K562 (cell line): Measurements from ENCODE around the gene PBX4. TPM values are rescaled to one million over a fixed set of nuclear protein-coding genes. Genes with fewer than 3 reads are reported as not detected.

ENCODE experiments used
- ARID1B ChIP-seq: fragments of 450-650 bp; IDR thresholded peaks from 2 replicates; pipeline ENCODE4 v1.6.1; 2016; ENCODE audit warnings: antibody characterized with exemption, mild to moderate bottlenecking, inconsistent platforms
- ATF1 ChIP-seq, 2 experiments: fragments of 450-650 bp in 1 of 2; IDR thresholded peaks; 2 replicates each; pipeline ENCODE4 v1.6.1; 2016; ENCODE audit warnings: missing compliant biosample characterization in 1 of 2, missing genetic modification characterization in 1 of 2
- BACH1 ChIP-seq: fragments of 200-800 bp; sonication (Bioruptor generic); IDR thresholded peaks from 2 replicates; pipeline ENCODE4 v1.6.1; 2016; ENCODE audit warnings: missing genetic modification characterization, missing compliant biosample characterization
- CEBPG ChIP-seq, 3 experiments: fragments of 200-800 bp in 1 of 3; sonication (Bioruptor generic) in 1 of 3; sonication (generic) in 1 of 3; formaldehyde crosslinking in 1 of 3; IDR thresholded peaks in 2 of 3; conservative IDR thresholded peaks in 1 of 3; 2 replicates each; pipeline versions ENCODE4 v1.6.1 to v1.8.0; 2016 to 2022; ENCODE audit warnings: missing compliant biosample characterization in 2 of 3, missing genetic modification characterization in 2 of 3, mild to moderate bottlenecking in 1 of 3, missing genetic modification reagents in 1 of 3
- CTBP1 ChIP-seq: fragments of 450-650 bp; IDR thresholded peaks from 2 replicates; pipeline ENCODE4 v1.6.1; 2016; ENCODE audit warnings: borderline replicate concordance
- ETV5 ChIP-seq: sonication (generic); formaldehyde crosslinking; IDR thresholded peaks from 2 replicates; pipeline ENCODE4 v1.4.0; 2020; ENCODE audit warnings: low read depth, mild to moderate bottlenecking, missing genetic modification reagents
- JUN ChIP-seq, 2 experiments: sonication (generic) in 1 of 2; formaldehyde crosslinking in 1 of 2; IDR thresholded peaks; 2 replicates each; pipeline versions ENCODE4 v1.6.1 to v1.8.0; 2012 to 2022; ENCODE audit warnings: borderline replicate concordance in 2 of 2, mild to moderate bottlenecking in 2 of 2, improper control_type of control experiment in 1 of 2, low read depth in 1 of 2, low read length in 1 of 2, missing genetic modification reagents in 1 of 2
- JUND ChIP-seq, 2 experiments: IDR thresholded peaks; 2 replicates in 1 of 2; 3 replicates in 1 of 2; pipeline ENCODE4 v1.6.1; 2011; ENCODE audit warnings: borderline replicate concordance in 2 of 2, low read depth in 2 of 2, low read length in 2 of 2, improper control_type of control experiment in 1 of 2, missing biosample characterization in 1 of 2, missing genetic modification characterization in 1 of 2, missing genetic modification reagents in 1 of 2
- MEIS2 ChIP-seq: fragments of 450-650 bp; IDR thresholded peaks from 2 replicates; pipeline ENCODE4 v1.6.1; 2014; ENCODE audit warnings: mild to moderate bottlenecking; ENCODE audit not compliant: partially characterized antibody
- NUFIP1 ChIP-seq: fragments of 450-650 bp; IDR thresholded peaks from 2 replicates; pipeline ENCODE4 v1.6.1; 2018; ENCODE audit not compliant: partially characterized antibody
- RBFOX2 ChIP-seq: fragments of 200-400 bp; formaldehyde crosslinking; IDR thresholded peaks from 2 replicates; pipeline ENCODE4 v1.6.1; 2017; ENCODE audit warnings: low read depth, mild to moderate bottlenecking, low read length, moderate library complexity
- SAFB2 ChIP-seq: fragments of 200-400 bp; formaldehyde crosslinking; IDR thresholded peaks from 2 replicates; pipeline ENCODE4 v1.6.1; 2018; ENCODE audit warnings: borderline replicate concordance, low read length, low read depth, moderate library complexity; ENCODE audit not compliant: severe bottlenecking
- SMARCA4 ChIP-seq: fragments of 450-650 bp; IDR thresholded peaks from 2 replicates; pipeline ENCODE4 v1.6.1; 2016
- TEAD4 ChIP-seq, 2 experiments: sonication (generic) in 1 of 2; formaldehyde crosslinking in 1 of 2; IDR thresholded peaks; 2 replicates each; pipeline versions ENCODE4 v1.6.1 to v1.8.0; 2012 to 2022; ENCODE audit warnings: borderline replicate concordance in 1 of 2, inconsistent platforms in 1 of 2, low read length in 1 of 2, mild to moderate bottlenecking in 1 of 2, missing genetic modification reagents in 1 of 2
- ZNF124 ChIP-seq: sonication (generic); formaldehyde crosslinking; IDR thresholded peaks from 2 replicates; pipeline ENCODE4 v1.8.1; 2022; ENCODE audit warnings: missing genetic modification reagents
- polyA plus RNA-seq, 8 experiments: library from polyadenylated mRNA; depleted of rRNA in 4 of 8; stranded (reverse) in 5 of 8; unstranded in 3 of 8; fragments of >200 nt; fragmentation: Nextera tagmentation in 2 of 8; fragmentation: Illumina TruSeq in 1 of 8; extraction: Ambion mirVana in 2 of 8; extraction: Trizol in 1 of 8; gene quantifications; 2 replicates each; pipeline versions ENCODE4 v1.2.1 to v1.2.3, GENCODE V29; 2011 to 2014; ENCODE audit warnings: inconsistent platforms in 1 of 8, missing spikeins in 1 of 8
- total RNA-seq, 7 experiments: library from RNA; depleted of rRNA in 6 of 7; stranded (reverse); fragments of >200 nt in 6 of 7; fragmentation: Illumina TruSeq in 2 of 7; extraction: Trizol in 2 of 7; gene quantifications; 2 replicates each; pipeline versions ENCODE4 v1.2.1 to v1.2.3, GENCODE V29; 2011 to 2021; ENCODE audit warnings: low replicate concordance in 1 of 7
- TF ChIP-seq, protein P1 (sequence below): fragments of 450-650 bp; IDR thresholded peaks from 2 replicates; pipeline ENCODE4 v1.6.1; 2016
- TF ChIP-seq, protein P2 (sequence below), 2 experiments: IDR thresholded peaks in 1 of 2; conservative IDR thresholded peaks in 1 of 2; 2 replicates each; pipeline ENCODE4 v1.6.1; 2016; ENCODE audit warnings: low read depth in 2 of 2, mild to moderate bottlenecking in 1 of 2, missing compliant biosample characterization in 1 of 2, missing genetic modification characterization in 1 of 2, moderate library complexity in 1 of 2
- TF ChIP-seq, protein P3 (sequence below): fragments of 250-450 bp; sonication (Bioruptor Pico); IDR thresholded peaks from 2 replicates; pipeline ENCODE4 v1.4.0; 2020; ENCODE audit warnings: mild to moderate bottlenecking, moderate library complexity

The PBX4 gene
- total and polyA plus RNA-seq, 9 of the 15 experiments (the other 6 are each of a cell fraction or from before 2014, with no cell fraction given) = 0.11 to 3.8 (median 1.6) TPM; not detected in 1

DNA sequence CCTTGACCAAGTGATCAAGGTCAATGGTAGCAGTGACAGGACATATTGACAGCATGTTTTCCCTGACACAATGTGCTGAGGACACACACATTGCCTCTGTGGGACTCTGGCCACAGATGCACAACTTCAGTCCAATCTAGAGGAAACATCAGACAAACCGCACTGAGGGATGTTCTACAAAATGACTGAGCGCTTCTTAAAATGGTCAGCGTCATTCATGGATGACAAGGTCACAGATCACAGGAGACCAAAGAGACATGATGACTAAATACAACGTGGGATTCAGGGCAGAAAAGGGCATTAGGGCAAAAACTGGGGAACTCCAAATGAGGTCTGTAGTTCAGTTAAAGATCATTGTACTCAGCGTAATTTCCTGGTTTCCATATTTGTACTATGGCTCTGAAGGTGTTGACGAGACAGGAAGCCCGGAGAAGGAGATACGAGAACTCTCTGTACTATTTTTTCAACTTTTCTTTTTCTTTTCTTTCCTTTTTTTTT lies 20.6 kb downstream of the PBX4 start (continued):
- TF ChIP-seq, protein P1, sequence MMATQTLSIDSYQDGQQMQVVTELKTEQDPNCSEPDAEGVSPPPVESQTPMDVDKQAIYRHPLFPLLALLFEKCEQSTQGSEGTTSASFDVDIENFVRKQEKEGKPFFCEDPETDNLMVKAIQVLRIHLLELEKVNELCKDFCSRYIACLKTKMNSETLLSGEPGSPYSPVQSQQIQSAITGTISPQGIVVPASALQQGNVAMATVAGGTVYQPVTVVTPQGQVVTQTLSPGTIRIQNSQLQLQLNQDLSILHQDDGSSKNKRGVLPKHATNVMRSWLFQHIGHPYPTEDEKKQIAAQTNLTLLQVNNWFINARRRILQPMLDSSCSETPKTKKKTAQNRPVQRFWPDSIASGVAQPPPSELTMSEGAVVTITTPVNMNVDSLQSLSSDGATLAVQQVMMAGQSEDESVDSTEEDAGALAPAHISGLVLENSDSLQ = peak; percentile 69
- TF ChIP-seq ETV5 (CRISPR knock-in tag) (no peak), TEAD4 (IDR thresholded peaks at IDR 0.05; ENCODE audit: low read length) (peak; percentile 59; the same call in 1 of the 2 replicates), TEAD4 (CRISPR knock-in tag; IDR thresholded peaks at IDR 0.05; ENCODE audit: borderline replicate concordance) (no peak), NUFIP1 (no peak), ARID1B (peak; percentile 38; the same call in 1 of the 2 replicates), SAFB2 (no peak), CTBP1 (peak; percentile 74), SMARCA4 (0 out of 2 replicates have a peak, but pooled peaks have one; percentile 28), JUN (IDR thresholded peaks at IDR 0.05; ENCODE audit: borderline replicate concordance, low read depth, low read length) (peak; percentile 26; the same call in 1 of the 2 replicates), JUN (CRISPR knock-in tag; IDR thresholded peaks at IDR 0.05; ENCODE audit: borderline replicate concordance) (no peak), JUND (IDR thresholded peaks at IDR 0.05; ENCODE audit: borderline replicate concordance, low read depth, low read length) (peak; percentile 35; the same call in 1 of the 2 replicates), JUND (tag; IDR thresholded peaks at IDR 0.05; ENCODE audit: borderline replicate concordance, low read depth, low read length) (no peak; the same call in 2 of the 3 replicates), ZNF124 (CRISPR knock-in tag) (no peak), RBFOX2 (no peak), ATF1 (CRISPR knock-in tag; IDR thresholded peaks at IDR 0.05) (no peak), ATF1 (tag; IDR thresholded peaks at IDR 0.05) (peak; percentile 46), MEIS2 (peak; percentile 44), CEBPG (CRISPR knock-in tag; IDR thresholded peaks at IDR 0.05) (no peak), CEBPG (tag; conservative IDR thresholded peaks at IDR 0.05 in 1 of 2, IDR thresholded peaks at IDR 0.05 in 1 of 2) (no peak), BACH1 (peak; percentile 23; the same call in 1 of the 2 replicates)
- TF ChIP-seq, protein P2, sequence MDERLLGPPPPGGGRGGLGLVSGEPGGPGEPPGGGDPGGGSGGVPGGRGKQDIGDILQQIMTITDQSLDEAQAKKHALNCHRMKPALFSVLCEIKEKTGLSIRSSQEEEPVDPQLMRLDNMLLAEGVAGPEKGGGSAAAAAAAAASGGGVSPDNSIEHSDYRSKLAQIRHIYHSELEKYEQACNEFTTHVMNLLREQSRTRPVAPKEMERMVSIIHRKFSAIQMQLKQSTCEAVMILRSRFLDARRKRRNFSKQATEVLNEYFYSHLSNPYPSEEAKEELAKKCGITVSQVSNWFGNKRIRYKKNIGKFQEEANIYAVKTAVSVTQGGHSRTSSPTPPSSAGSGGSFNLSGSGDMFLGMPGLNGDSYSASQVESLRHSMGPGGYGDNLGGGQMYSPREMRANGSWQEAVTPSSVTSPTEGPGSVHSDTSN (CRISPR knock-in tag; IDR thresholded peaks at IDR 0.05; ENCODE audit: low read depth) = no peak
- TF ChIP-seq, protein P2 (tag; conservative IDR thresholded peaks at IDR 0.05; ENCODE audit: low read depth) = peak; percentile 27; the same call in 1 of the 2 replicates
- TF ChIP-seq, protein P3, sequence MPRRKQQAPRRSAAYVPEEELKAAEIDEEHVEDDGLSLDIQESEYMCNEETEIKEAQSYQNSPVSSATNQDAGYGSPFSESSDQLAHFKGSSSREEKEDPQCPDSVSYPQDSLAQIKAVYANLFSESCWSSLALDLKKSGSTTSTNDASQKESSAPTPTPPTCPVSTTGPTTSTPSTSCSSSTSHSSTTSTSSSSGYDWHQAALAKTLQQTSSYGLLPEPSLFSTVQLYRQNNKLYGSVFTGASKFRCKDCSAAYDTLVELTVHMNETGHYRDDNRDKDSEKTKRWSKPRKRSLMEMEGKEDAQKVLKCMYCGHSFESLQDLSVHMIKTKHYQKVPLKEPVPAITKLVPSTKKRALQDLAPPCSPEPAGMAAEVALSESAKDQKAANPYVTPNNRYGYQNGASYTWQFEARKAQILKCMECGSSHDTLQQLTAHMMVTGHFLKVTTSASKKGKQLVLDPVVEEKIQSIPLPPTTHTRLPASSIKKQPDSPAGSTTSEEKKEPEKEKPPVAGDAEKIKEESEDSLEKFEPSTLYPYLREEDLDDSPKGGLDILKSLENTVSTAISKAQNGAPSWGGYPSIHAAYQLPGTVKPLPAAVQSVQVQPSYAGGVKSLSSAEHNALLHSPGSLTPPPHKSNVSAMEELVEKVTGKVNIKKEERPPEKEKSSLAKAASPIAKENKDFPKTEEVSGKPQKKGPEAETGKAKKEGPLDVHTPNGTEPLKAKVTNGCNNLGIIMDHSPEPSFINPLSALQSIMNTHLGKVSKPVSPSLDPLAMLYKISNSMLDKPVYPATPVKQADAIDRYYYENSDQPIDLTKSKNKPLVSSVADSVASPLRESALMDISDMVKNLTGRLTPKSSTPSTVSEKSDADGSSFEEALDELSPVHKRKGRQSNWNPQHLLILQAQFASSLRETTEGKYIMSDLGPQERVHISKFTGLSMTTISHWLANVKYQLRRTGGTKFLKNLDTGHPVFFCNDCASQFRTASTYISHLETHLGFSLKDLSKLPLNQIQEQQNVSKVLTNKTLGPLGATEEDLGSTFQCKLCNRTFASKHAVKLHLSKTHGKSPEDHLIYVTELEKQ (CRISPR knock-in tag) = no peak
